HCT116 (cell line): ENCODE results near the gene TM6SF1. TPM values are rescaled to one million over a fixed set of nuclear protein-coding genes. Genes with fewer than 3 reads are reported as not detected.

Source experiments
- ATAC-seq: fragments of 200-7000 bp; cut with Tn5 transposase; 2 replicates; pipeline ENCODE4 v1.9.1; 2020; ENCODE audit warnings: mild to moderate bottlenecking, moderate library complexity
- BruUV-seq: library from RNA; stranded (reverse); fragments of 400-500 nt; replicated peaks from 2 replicates; lab custom pipeline; 2021; lab: Mats Ljungman, UMichigan
- CTCF ChIA-PET: fragments of 300-600 bp; sonication (Branson Sonifier 250); formaldehyde crosslinking; loops from one replicate; lab custom pipeline; 2021; ENCODE audit warnings: antibody characterized with exemption; lab: Charles Lee
- POLR2A ChIA-PET: fragments of 300-600, 350-600 bp; sonication (Branson Sonifier 250); formaldehyde crosslinking; loops from one replicate; lab custom pipeline; 2021; ENCODE audit warnings: antibody characterized with exemption; lab: Charles Lee
- RAD21 ChIA-PET, 2 experiments: fragments of 300-600 bp; sonication (Branson Sonifier 250); formaldehyde crosslinking; loops; one replicate each; lab custom pipeline; 2023; ENCODE audit warnings: low total read pairs in 2 of 2; ENCODE audit not compliant: uncharacterized antibody in 2 of 2, unreplicated experiment in 2 of 2, low non-redundant PET in 1 of 2; lab: Charles Lee
- DNase-seq: peaks from one replicate; pipeline ENCODE4 v3.0.0-alpha.2; 2010; ENCODE audit warnings: low read depth, low spot score
- H2AFZ ChIP-seq: fragments of 200-600 bp; shearing (Covaris generic), sonication (generic); 2 replicates; pipeline ENCODE4 v1.6.1; 2017; ENCODE audit warnings: low read depth, mixed run types, mixed read lengths, antibody characterized with exemption, low read length; ENCODE audit not compliant: poor library complexity, severe bottlenecking
- H3K27ac ChIP-seq: 2 replicates; pipeline ENCODE4 v1.5.1; 2012; ENCODE audit warnings: low read depth, low read length
- H3K27me3 ChIP-seq: fragments of 200-600 bp; sonication (generic); 2 replicates; pipeline ENCODE4 v1.6.1; 2016; ENCODE audit warnings: mixed run types, low read length, mixed read lengths; ENCODE audit not compliant: insufficient read depth
- H3K36me3 ChIP-seq, 2 experiments: fragments of 200-500 bp in 1 of 2; fragments of 200-600 bp in 1 of 2; sonication (Bioruptor generic) in 1 of 2; sonication (generic) in 1 of 2; 2 replicates each; pipeline versions ENCODE4 v1.5.1 to v1.6.1; 2014 to 2016; ENCODE audit warnings: low read length in 2 of 2, inconsistent platforms in 1 of 2, mixed read lengths in 1 of 2, mixed run types in 1 of 2; ENCODE audit not compliant: insufficient read depth in 2 of 2, control insufficient read depth in 1 of 2
- H3K4me1 ChIP-seq, 2 experiments: fragments of 200-600 bp in 1 of 2; sonication (generic) in 1 of 2; 2 replicates each; pipeline versions ENCODE4 v1.5.1 to v1.6.1; 2012 to 2017; ENCODE audit warnings: low read length in 2 of 2, inconsistent platforms in 1 of 2, mild to moderate bottlenecking in 1 of 2, mixed read lengths in 1 of 2, mixed run types in 1 of 2, moderate library complexity in 1 of 2; ENCODE audit not compliant: insufficient read depth in 2 of 2, control insufficient read depth in 1 of 2
- H3K4me2 ChIP-seq: fragments of 200-600 bp; sonication (generic); 2 replicates; pipeline ENCODE4 v1.6.1; 2017; ENCODE audit warnings: mixed run types, low read length, mixed read lengths
- H3K4me3 ChIP-seq, 2 experiments: fragments of 200-600 bp in 1 of 2; sonication (generic) in 1 of 2; replicated peaks in 1 of 2; 2 replicates each; pipeline ENCODE4 v1.5.1; 2011 to 2016; ENCODE audit warnings: low read length in 2 of 2, control low read depth in 1 of 2, low read depth in 1 of 2, mild to moderate bottlenecking in 1 of 2, mixed read lengths in 1 of 2, mixed run types in 1 of 2
- H3K79me2 ChIP-seq: fragments of 200-600 bp; sonication (generic); 2 replicates; pipeline ENCODE4 v1.6.1; 2017; ENCODE audit warnings: mild to moderate bottlenecking, mixed run types, low read length, moderate library complexity, mixed read lengths; ENCODE audit not compliant: insufficient read depth
- H3K9ac ChIP-seq: fragments of 200-600 bp; sonication (generic); 2 replicates; pipeline ENCODE4 v1.6.1; 2016; ENCODE audit warnings: low read length, mixed read lengths
- H3K9me2 ChIP-seq: fragments of 200-600 bp; sonication (generic), shearing (Covaris generic); 2 replicates; pipeline ENCODE4 v1.6.1; 2017; ENCODE audit warnings: mixed run types, mild to moderate bottlenecking, moderate library complexity; ENCODE audit not compliant: insufficient read depth
- H3K9me3 ChIP-seq, 2 experiments: fragments of 200-500 bp in 1 of 2; fragments of 200-600 bp in 1 of 2; sonication (Bioruptor generic) in 1 of 2; sonication (generic) in 1 of 2; 2 replicates each; pipeline ENCODE4 v1.6.1; 2014 to 2017; ENCODE audit warnings: low read length in 2 of 2, mixed read lengths in 2 of 2, inconsistent platforms in 1 of 2, low read depth in 1 of 2, mild to moderate bottlenecking in 1 of 2, mixed run types in 1 of 2, moderate library complexity in 1 of 2; ENCODE audit not compliant: control insufficient read depth in 1 of 2, insufficient read depth in 1 of 2
- H4K20me1 ChIP-seq: fragments of 200-600 bp; sonication (generic), shearing (Covaris generic); 2 replicates; pipeline ENCODE4 v1.6.1; 2017; ENCODE audit warnings: mixed run types, mild to moderate bottlenecking, moderate library complexity; ENCODE audit not compliant: insufficient read depth
- CEBPB ChIP-seq: IDR thresholded peaks from 2 replicates; pipeline ENCODE4 v1.6.1; 2012; ENCODE audit warnings: low read depth
- EZH2 ChIP-seq: fragments of 200-600 bp; sonication (generic); IDR thresholded peaks from 2 replicates; pipeline ENCODE4 v1.6.1; 2017; ENCODE audit warnings: antibody characterized with exemption, mixed run types
- EZH2phosphoT487 ChIP-seq: fragments of 200-600 bp; IDR thresholded peaks from 2 replicates; pipeline ENCODE4 v1.6.1; 2018; ENCODE audit warnings: antibody characterized with exemption, borderline replicate concordance
- FOSL1 ChIP-seq: IDR thresholded peaks from 2 replicates; pipeline ENCODE4 v1.6.1; 2012; ENCODE audit warnings: low read depth
- JUND ChIP-seq: IDR thresholded peaks from 2 replicates; pipeline ENCODE4 v1.6.1; 2012
- MAX ChIP-seq: IDR thresholded peaks from 2 replicates; pipeline ENCODE4 v1.6.1; 2012
- POLR2A ChIP-seq: IDR thresholded peaks from 2 replicates; pipeline ENCODE4 v1.7.0; 2011; ENCODE audit warnings: borderline replicate concordance; ENCODE audit not compliant: insufficient read depth, insufficient read length; ENCODE audit errors: extremely low read depth
- RAD21 ChIP-seq: IDR thresholded peaks from 2 replicates; pipeline ENCODE4 v1.6.1; 2012; ENCODE audit warnings: low read depth, mild to moderate bottlenecking
- REST ChIP-seq: IDR thresholded peaks from 2 replicates; pipeline ENCODE4 v1.6.1; 2012; ENCODE audit warnings: low read depth
- intact Hi-C: fragments of 100-400 bp; cut with micrococcal nuclease; formaldehyde crosslinking; loops from 2 replicates; pipeline ENCODE4 v1.10.0; 2022
- total RNA-seq: library from RNA; stranded (reverse); gene quantifications from one replicate; pipeline ENCODE4 v1.2.1, GENCODE V29; 2021; ENCODE audit not compliant: unreplicated experiment
- TF ChIP-seq, protein P1 (sequence below): IDR thresholded peaks from 2 replicates; pipeline ENCODE4 v1.6.1; 2011; ENCODE audit warnings: mild to moderate bottlenecking, low read length, moderate library complexity; ENCODE audit not compliant: insufficient replicate concordance; ENCODE audit errors: extremely low read depth

Gene TM6SF1
- total RNA-seq, 1 experiment from 2014 or later, result not detected

- H3K4me3 ChIP-seq, result no peak overlapping the region
- H3K4me1 ChIP-seq, result no peaks in the 10 kb centered on the region
- ChIA-PET RAD21 (no interaction called here), CTCF (no interaction called here), POLR2A (no interaction called here)
- H3K4me2 ChIP-seq, result no peak overlapping the region
- no peak overlapping the region for H2AFZ ChIP-seq
- TF ChIP-seq FOSL1, result no peak
- no peak for TF ChIP-seq MAX
- intact Hi-C loops, result no loop called here
- no peaks in the 10 kb centered on the region for H4K20me1 ChIP-seq
- H3K9me2 ChIP-seq, result no peaks in the 10 kb centered on the region
- no peak overlapping the region for H3K9ac ChIP-seq
- DNase-seq, result no peak
- no peak for ATAC-seq
- no peak overlapping the region for H3K27ac ChIP-seq
- no peaks in the 10 kb centered on the region for H3K9me3 ChIP-seq
- no peaks in the 10 kb centered on the region for H3K79me2 ChIP-seq
- H3K27me3 ChIP-seq, result no peaks in the 10 kb centered on the region
- H3K36me3 ChIP-seq, result no peaks in the 10 kb centered on the region
- no TSS peak for BruUV-seq
Measured at GRCh38 chr15:83164771-83165404, 57.4 kb downstream of the TM6SF1 start.

DNA sequence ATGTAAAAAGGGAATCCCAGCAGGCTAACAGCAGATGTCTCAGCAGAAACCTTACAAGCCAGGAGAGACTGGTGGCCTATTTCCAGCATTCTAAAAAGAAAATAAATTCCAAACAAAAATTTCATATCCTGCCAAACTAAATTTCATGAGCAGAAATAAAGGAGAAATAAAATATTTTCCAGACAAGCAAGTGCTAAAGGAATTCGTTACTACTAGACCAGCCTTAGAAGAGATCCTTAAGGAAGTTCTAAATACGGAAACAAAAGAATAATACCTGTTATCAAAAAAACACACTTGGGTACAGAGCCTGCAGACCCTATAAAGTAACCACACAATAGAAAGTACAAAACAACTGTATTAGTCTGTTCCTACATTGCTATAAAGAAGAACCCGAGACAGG, 58.8 kb downstream of the TM6SF1 start:
- CTCF ChIA-PET, result no interaction called here
- Histone ChIP-seq H3K79me2 (no peaks in the 10 kb centered on the region), H3K9me3 (no peaks in the 10 kb centered on the region), H3K9ac (no peak overlapping the region), H3K36me3 (no peaks in the 10 kb centered on the region), H3K27me3 (no peaks in the 10 kb centered on the region), H3K9me2 (no peaks in the 10 kb centered on the region), H3K4me3 (no peak overlapping the region), H3K4me1 (no peaks in the 10 kb centered on the region), H2AFZ (no peak overlapping the region), H3K4me2 (no peak overlapping the region), H4K20me1 (no peaks in the 10 kb centered on the region), H3K27ac (no peak overlapping the region)
- RAD21 ChIA-PET, result interaction anchor here in 1 of 2 experiments (0.6 kb wide), 1 partner anchor 82 kb away, joined by 3 read pairs; no protein-coding TSS in a partner anchor
- intact Hi-C loops, result no loop called here
- DNase-seq (no peak), ATAC-seq (no peak)
- TF ChIP-seq RAD21 (no peak), POLR2A (no peak), REST (no peak), JUND (no peak), CEBPB (no peak), EZH2phosphoT487 (no peak), MAX (no peak), EZH2 (no peak)
- TF ChIP-seq, protein P1, sequence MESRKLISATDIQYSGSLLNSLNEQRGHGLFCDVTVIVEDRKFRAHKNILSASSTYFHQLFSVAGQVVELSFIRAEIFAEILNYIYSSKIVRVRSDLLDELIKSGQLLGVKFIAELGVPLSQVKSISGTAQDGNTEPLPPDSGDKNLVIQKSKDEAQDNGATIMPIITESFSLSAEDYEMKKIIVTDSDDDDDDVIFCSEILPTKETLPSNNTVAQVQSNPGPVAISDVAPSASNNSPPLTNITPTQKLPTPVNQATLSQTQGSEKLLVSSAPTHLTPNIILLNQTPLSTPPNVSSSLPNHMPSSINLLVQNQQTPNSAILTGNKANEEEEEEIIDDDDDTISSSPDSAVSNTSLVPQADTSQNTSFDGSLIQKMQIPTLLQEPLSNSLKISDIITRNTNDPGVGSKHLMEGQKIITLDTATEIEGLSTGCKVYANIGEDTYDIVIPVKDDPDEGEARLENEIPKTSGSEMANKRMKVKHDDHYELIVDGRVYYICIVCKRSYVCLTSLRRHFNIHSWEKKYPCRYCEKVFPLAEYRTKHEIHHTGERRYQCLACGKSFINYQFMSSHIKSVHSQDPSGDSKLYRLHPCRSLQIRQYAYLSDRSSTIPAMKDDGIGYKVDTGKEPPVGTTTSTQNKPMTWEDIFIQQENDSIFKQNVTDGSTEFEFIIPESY, result no peak
- no TSS peak for BruUV-seq
- POLR2A ChIA-PET, result no interaction called here
